H9 (cell line): Measurements from ENCODE around the gene CCDC124. TPM values are rescaled to one million over a fixed set of nuclear protein-coding genes. Genes with fewer than 3 reads are reported as not detected.

Experiments
- DNase-seq: peaks from one replicate; pipeline ENCODE4 v3.0.0-alpha.2; 2017
- H2AFZ ChIP-seq: one replicate; pipeline ENCODE4 v1.6.1; 2013; ENCODE audit warnings: mild to moderate bottlenecking, low read length, control low read depth, moderate library complexity
- H2AK5ac ChIP-seq: 2 replicates; pipeline ENCODE4 v1.6.1; 2013; ENCODE audit warnings: low read length, control low read depth, mixed read lengths; ENCODE audit not compliant: insufficient read length
- H2BK120ac ChIP-seq: one replicate; pipeline ENCODE4 v1.6.1; 2013; ENCODE audit warnings: low read depth, mild to moderate bottlenecking, low read length, control low read depth, inconsistent platforms; ENCODE audit not compliant: poor library complexity, severe bottlenecking
- H2BK12ac ChIP-seq: 2 replicates; pipeline ENCODE4 v1.6.1; 2013; ENCODE audit warnings: low read length, control low read depth, mixed read lengths, low read depth; ENCODE audit not compliant: insufficient read length
- H2BK15ac ChIP-seq: 2 replicates; pipeline ENCODE4 v1.6.1; 2013; ENCODE audit warnings: low read depth, low read length, control low read depth
- H2BK20ac ChIP-seq: one replicate; pipeline ENCODE4 v1.6.1; 2013; ENCODE audit warnings: low read depth, mild to moderate bottlenecking, low read length, control low read depth, inconsistent platforms; ENCODE audit not compliant: poor library complexity, severe bottlenecking
- H2BK5ac ChIP-seq: 2 replicates; pipeline ENCODE4 v1.6.1; 2013; ENCODE audit warnings: low read length, control low read depth, mixed read lengths; ENCODE audit not compliant: insufficient read length
- H3K14ac ChIP-seq: 2 replicates; pipeline ENCODE4 v1.6.1; 2013; ENCODE audit warnings: low read length, control low read depth; ENCODE audit not compliant: insufficient read depth
- H3K18ac ChIP-seq: 2 replicates; pipeline ENCODE4 v1.6.1; 2013; ENCODE audit warnings: low read depth, mild to moderate bottlenecking, mixed read lengths, low read length, control low read depth; ENCODE audit not compliant: insufficient read length
- H3K23ac ChIP-seq: 2 replicates; pipeline ENCODE4 v1.6.1; 2013; ENCODE audit warnings: low read length, control low read depth, mixed read lengths, low read depth; ENCODE audit not compliant: insufficient read length
- H3K23me2 ChIP-seq: 2 replicates; pipeline ENCODE4 v1.6.1; 2013; ENCODE audit warnings: low read depth, mild to moderate bottlenecking, mixed read lengths, low read length, control low read depth; ENCODE audit not compliant: insufficient read length, poor library complexity, severe bottlenecking
- H3K27ac ChIP-seq: 2 replicates; pipeline ENCODE4 v1.5.1; 2013; ENCODE audit warnings: low read length, control low read depth, mixed read lengths, low read depth; ENCODE audit not compliant: insufficient read length
- H3K27me3 ChIP-seq: 2 replicates; pipeline ENCODE4 v1.6.1; 2013; ENCODE audit warnings: low read length, control low read depth, inconsistent platforms; ENCODE audit not compliant: insufficient read depth
- H3K4ac ChIP-seq: 2 replicates; pipeline ENCODE4 v1.6.1; 2013; ENCODE audit warnings: low read depth, mild to moderate bottlenecking, control low read depth, inconsistent platforms, low read length, moderate library complexity
- H3K4me1 ChIP-seq: 2 replicates; pipeline ENCODE4 v1.6.1; 2013; ENCODE audit warnings: low read length, control low read depth, inconsistent platforms; ENCODE audit not compliant: insufficient read depth
- H3K4me2 ChIP-seq: 2 replicates; pipeline ENCODE4 v1.6.1; 2013; ENCODE audit warnings: low read length, control low read depth, mixed read lengths; ENCODE audit not compliant: insufficient read length, insufficient read depth
- H3K56ac ChIP-seq: 2 replicates; pipeline ENCODE4 v1.6.1; 2013; ENCODE audit warnings: low read depth, mild to moderate bottlenecking, mixed read lengths, low read length, control low read depth; ENCODE audit not compliant: insufficient read length
- H3K79me1 ChIP-seq: 2 replicates; pipeline ENCODE4 v1.6.1; 2013; ENCODE audit warnings: low read depth, mild to moderate bottlenecking, moderate library complexity, low read length, control low read depth, inconsistent platforms; ENCODE audit not compliant: insufficient read depth, poor library complexity, severe bottlenecking
- H3K79me2 ChIP-seq: 2 replicates; pipeline ENCODE4 v1.6.1; 2013; ENCODE audit warnings: low read length, control low read depth, inconsistent platforms; ENCODE audit not compliant: insufficient read depth
- H3K9ac ChIP-seq: 2 replicates; pipeline ENCODE4 v1.6.1; 2013; ENCODE audit warnings: low read length, control low read depth, mixed read lengths; ENCODE audit not compliant: insufficient read length; ENCODE audit errors: extremely low read depth
- H3K9me3 ChIP-seq: one replicate; pipeline ENCODE4 v1.6.1; 2013; ENCODE audit warnings: low read depth, low read length, inconsistent platforms; ENCODE audit not compliant: control insufficient read depth
- H3T11ph ChIP-seq: one replicate; pipeline ENCODE4 v1.6.1; 2013; ENCODE audit warnings: mild to moderate bottlenecking, low read length, control low read depth, inconsistent platforms
- H4K20me1 ChIP-seq: one replicate; pipeline ENCODE4 v1.6.1; 2013; ENCODE audit not compliant: control insufficient read depth, insufficient read length, insufficient read depth
- H4K5ac ChIP-seq: 2 replicates; pipeline ENCODE4 v1.6.1; 2013; ENCODE audit warnings: low read depth, mild to moderate bottlenecking, mixed read lengths, low read length, control low read depth; ENCODE audit not compliant: insufficient read length
- H4K8ac ChIP-seq: replicated peaks from 2 replicates; pipeline ENCODE4 v1.6.1; 2013; ENCODE audit warnings: low read length, control low read depth, mixed read lengths, low read depth; ENCODE audit not compliant: insufficient read length
- H4K91ac ChIP-seq: 2 replicates; pipeline ENCODE4 v1.6.1; 2013; ENCODE audit warnings: low read depth, mild to moderate bottlenecking, moderate library complexity, mixed read lengths, low read length, control low read depth; ENCODE audit not compliant: insufficient read length
- H3K27ac Mint-ChIP-seq, 3 experiments: 2 replicates in 2 of 3; 3 replicates in 1 of 3; pipeline ENCODE4 v1.8.0; 2020 to 2021; ENCODE audit warnings: mixed read lengths in 3 of 3, mild to moderate bottlenecking in 1 of 3, moderate library complexity in 1 of 3
- H3K27me3 Mint-ChIP-seq: 2 replicates; pipeline ENCODE4 v1.8.0; 2021; ENCODE audit warnings: low read depth, mild to moderate bottlenecking, moderate library complexity, mixed read lengths
- H3K36me3 Mint-ChIP-seq, 3 experiments: 2 replicates in 2 of 3; 3 replicates in 1 of 3; pipeline ENCODE4 v1.8.0; 2020 to 2021; ENCODE audit warnings: low read depth in 3 of 3, mixed read lengths in 3 of 3; ENCODE audit not compliant: insufficient read depth in 1 of 3
- H3K4me1 Mint-ChIP-seq, 2 experiments: 2 replicates each; pipeline ENCODE4 v1.8.0; 2020; ENCODE audit warnings: mixed read lengths in 2 of 2
- H3K4me3 Mint-ChIP-seq, 2 experiments: 2 replicates in 1 of 2; 3 replicates in 1 of 2; pipeline ENCODE4 v1.8.0; 2020 to 2021; ENCODE audit warnings: mild to moderate bottlenecking in 2 of 2, mixed read lengths in 2 of 2, moderate library complexity in 1 of 2
- H3K9me3 Mint-ChIP-seq, 2 experiments: 2 replicates in 1 of 2; 3 replicates in 1 of 2; pipeline ENCODE4 v1.8.0; 2020; ENCODE audit warnings: mild to moderate bottlenecking in 2 of 2, mixed read lengths in 2 of 2, moderate library complexity in 1 of 2
- CTCF ChIP-seq: fragments of 200-600 bp; sonication (generic); conservative IDR thresholded peaks from 3 replicates; pipeline ENCODE4 v1.8.0; 2021; ENCODE audit warnings: antibody characterized with exemption, mild to moderate bottlenecking
- WGBS: extraction: QIAGEN DNeasy Blood & Tissue Kit; methylation state at CpG from one replicate; pipeline ENCODE4 v1.1.7; 2013; ENCODE audit warnings: missing lambda C conversion rate, low lambda C conversion rate, mixed read lengths; ENCODE audit not compliant: insufficient read length; ENCODE audit errors: extremely low coverage; 5-methylcytosine and 5-hydroxymethylcytosine counted together
- total RNA-seq: library from RNA; stranded (reverse); gene quantifications from 2 replicates; pipeline ENCODE4 v1.2.1, GENCODE V29; 2021

CCDC124 gene
- total RNA-seq, 1 experiment from 2014 or later, result 119 TPM

DNA sequence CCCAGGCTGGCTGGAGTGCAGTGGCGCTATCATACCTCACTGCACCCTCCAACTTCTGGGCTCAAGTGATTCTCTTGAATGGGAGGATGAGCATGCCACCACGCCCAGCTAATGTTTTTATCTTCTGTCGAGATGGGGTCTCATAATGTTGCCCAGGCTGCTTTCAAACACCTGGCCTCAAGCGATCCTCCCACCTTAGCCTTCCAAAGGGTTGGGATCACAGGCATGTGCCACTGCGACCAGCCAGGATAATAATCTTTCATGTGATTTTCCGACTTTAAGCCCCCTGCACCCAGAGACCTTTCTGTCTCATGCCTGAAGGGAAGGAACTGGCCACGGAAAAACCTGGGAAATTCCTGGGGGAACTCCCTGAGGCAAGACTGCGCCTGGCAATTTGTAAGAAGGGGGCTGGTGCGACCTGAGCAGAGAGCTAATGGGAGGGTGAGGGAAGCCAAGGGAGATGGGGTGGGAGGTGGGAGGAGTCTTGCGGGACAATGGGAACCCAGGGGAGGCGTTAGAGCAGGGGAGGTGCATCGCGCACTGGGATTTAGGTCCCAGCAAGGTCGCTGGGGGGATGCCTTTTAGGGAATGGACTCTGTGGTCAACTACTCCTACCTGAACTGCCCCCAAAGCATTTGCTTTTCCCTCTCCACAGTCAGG lies 1.2 kb upstream of the CCDC124 start:
- Histone ChIP-seq H3K79me1 (no peaks in the 10 kb centered on the region), H3K27me3 (no peaks in the 10 kb centered on the region), H3K4me1 (peaks cover 3% of the 10 kb centered on the region; the same call in 1 of the 2 replicates), H3K27ac (no peak overlapping the region), H4K91ac (no peak overlapping the region), H2AFZ (no peak overlapping the region), H2BK120ac (peak overlapping the region; percentile 74), H2BK20ac (no peak overlapping the region), H3K23ac (no peak overlapping the region), H3K23me2 (peaks cover 12% of the 10 kb centered on the region), H4K8ac (no peak overlapping the region), H3K79me2 (peaks cover 2% of the 10 kb centered on the region; the same call in 1 of the 2 replicates), H4K20me1 (no peaks in the 10 kb centered on the region), H3K18ac (peak overlapping the region; percentile 10), H3K14ac (no peak overlapping the region), H2AK5ac (no peak overlapping the region), H3K9me3 (no peaks in the 10 kb centered on the region), H4K5ac (no peak overlapping the region), H2BK15ac (no peak overlapping the region), H3K9ac (no peak overlapping the region), H3T11ph (no peak overlapping the region), H3K56ac (no peak overlapping the region), H3K4me2 (peak overlapping the region; percentile 71), H3K4ac (no peak overlapping the region), H2BK12ac (no peak overlapping the region), H2BK5ac (no peak overlapping the region)
- WGBS, result no CpG with 5 or more reads among the region's 14 CpGs
- Mint-ChIP-seq H3K9me3 (no peaks in the 10 kb centered on the region), H3K27me3 (peaks cover 7% of the 10 kb centered on the region), H3K4me3 (peak overlapping the region; percentile 90 to 94), H3K27ac (peak overlapping the region; percentile 46 to 95 (median 94); a peak in 5 of 7 replicates), H3K4me1 (peaks cover 11 to 14% of the 10 kb centered on the region in 2 experiments), H3K36me3 (peaks cover 0 to 2% (median 0%) of the 10 kb centered on the region in 3 experiments; a peak in 1 of 7 replicates)
- peak; percentile 92 for DNase-seq
- TF ChIP-seq CTCF, result no peak
